Measurements from ENCODE around the gene RHBDF1.

DNA sequence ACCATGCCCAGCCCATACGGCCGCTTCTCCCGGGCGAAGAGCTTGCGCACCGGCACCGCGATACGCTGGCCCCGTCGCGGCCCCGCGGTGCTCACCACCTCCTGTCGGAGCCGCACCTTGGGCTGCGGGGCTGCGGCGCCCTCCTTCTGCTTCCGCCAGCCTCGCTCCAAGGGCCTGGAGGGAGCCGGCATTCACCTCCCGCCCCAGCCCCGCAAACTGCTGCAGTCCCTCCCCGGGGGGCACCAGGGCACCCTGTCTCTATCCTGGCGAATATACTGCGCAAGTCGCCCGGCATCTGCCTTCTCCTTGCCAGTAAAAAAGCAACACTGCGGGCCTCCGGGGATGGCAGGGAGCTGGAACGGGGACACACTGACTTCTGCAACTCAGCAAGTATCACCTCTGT, 10.6 kb downstream of the RHBDF1 start:
- TF ChIP-seq, protein P1, sequence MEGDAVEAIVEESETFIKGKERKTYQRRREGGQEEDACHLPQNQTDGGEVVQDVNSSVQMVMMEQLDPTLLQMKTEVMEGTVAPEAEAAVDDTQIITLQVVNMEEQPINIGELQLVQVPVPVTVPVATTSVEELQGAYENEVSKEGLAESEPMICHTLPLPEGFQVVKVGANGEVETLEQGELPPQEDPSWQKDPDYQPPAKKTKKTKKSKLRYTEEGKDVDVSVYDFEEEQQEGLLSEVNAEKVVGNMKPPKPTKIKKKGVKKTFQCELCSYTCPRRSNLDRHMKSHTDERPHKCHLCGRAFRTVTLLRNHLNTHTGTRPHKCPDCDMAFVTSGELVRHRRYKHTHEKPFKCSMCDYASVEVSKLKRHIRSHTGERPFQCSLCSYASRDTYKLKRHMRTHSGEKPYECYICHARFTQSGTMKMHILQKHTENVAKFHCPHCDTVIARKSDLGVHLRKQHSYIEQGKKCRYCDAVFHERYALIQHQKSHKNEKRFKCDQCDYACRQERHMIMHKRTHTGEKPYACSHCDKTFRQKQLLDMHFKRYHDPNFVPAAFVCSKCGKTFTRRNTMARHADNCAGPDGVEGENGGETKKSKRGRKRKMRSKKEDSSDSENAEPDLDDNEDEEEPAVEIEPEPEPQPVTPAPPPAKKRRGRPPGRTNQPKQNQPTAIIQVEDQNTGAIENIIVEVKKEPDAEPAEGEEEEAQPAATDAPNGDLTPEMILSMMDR (IDR thresholded peaks at IDR 0.05; ENCODE audit: poor library complexity, severe bottlenecking): no peak
- TF ChIP-seq POLR2AphosphoS5 (IDR thresholded peaks at IDR 0.05): no peak
- TF ChIP-seq, protein P2, sequence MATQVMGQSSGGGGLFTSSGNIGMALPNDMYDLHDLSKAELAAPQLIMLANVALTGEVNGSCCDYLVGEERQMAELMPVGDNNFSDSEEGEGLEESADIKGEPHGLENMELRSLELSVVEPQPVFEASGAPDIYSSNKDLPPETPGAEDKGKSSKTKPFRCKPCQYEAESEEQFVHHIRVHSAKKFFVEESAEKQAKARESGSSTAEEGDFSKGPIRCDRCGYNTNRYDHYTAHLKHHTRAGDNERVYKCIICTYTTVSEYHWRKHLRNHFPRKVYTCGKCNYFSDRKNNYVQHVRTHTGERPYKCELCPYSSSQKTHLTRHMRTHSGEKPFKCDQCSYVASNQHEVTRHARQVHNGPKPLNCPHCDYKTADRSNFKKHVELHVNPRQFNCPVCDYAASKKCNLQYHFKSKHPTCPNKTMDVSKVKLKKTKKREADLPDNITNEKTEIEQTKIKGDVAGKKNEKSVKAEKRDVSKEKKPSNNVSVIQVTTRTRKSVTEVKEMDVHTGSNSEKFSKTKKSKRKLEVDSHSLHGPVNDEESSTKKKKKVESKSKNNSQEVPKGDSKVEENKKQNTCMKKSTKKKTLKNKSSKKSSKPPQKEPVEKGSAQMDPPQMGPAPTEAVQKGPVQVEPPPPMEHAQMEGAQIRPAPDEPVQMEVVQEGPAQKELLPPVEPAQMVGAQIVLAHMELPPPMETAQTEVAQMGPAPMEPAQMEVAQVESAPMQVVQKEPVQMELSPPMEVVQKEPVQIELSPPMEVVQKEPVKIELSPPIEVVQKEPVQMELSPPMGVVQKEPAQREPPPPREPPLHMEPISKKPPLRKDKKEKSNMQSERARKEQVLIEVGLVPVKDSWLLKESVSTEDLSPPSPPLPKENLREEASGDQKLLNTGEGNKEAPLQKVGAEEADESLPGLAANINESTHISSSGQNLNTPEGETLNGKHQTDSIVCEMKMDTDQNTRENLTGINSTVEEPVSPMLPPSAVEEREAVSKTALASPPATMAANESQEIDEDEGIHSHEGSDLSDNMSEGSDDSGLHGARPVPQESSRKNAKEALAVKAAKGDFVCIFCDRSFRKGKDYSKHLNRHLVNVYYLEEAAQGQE (IDR thresholded peaks at IDR 0.05; ENCODE audit: borderline replicate concordance): no peak
